K562 (cell line): Measurements from ENCODE around the gene GPR3. TPM values are rescaled to one million over a fixed set of nuclear protein-coding genes. Genes with fewer than 3 reads are reported as not detected.

ENCODE experiments used
- CTCF ChIP-seq, 3 experiments: IDR thresholded peaks in 2 of 3; conservative IDR thresholded peaks in 1 of 3; 2 replicates each; pipeline ENCODE4 v1.5.1; 2011 to 2012; ENCODE audit warnings: low read length in 3 of 3, mild to moderate bottlenecking in 3 of 3, control low read depth in 2 of 3, improper control_type of control experiment in 1 of 3, inconsistent platforms in 1 of 3, low read depth in 1 of 3, mixed read lengths in 1 of 3, moderate library complexity in 1 of 3; ENCODE audit not compliant: insufficient read depth in 2 of 3
- CTCFL ChIP-seq: IDR thresholded peaks from 2 replicates; pipeline ENCODE4 v1.6.1; 2011; ENCODE audit warnings: borderline replicate concordance, low read depth, mild to moderate bottlenecking, moderate library complexity, low read length; ENCODE audit not compliant: insufficient read depth, poor library complexity, severe bottlenecking
- MAZ ChIP-seq, 2 experiments: fragments of 450-650 bp in 1 of 2; sonication (generic) in 1 of 2; formaldehyde crosslinking; IDR thresholded peaks in 1 of 2; conservative IDR thresholded peaks in 1 of 2; 2 replicates each; pipeline versions ENCODE4 v1.4.0 to v1.5.0; 2020; ENCODE audit warnings: mild to moderate bottlenecking in 1 of 2, missing genetic modification reagents in 1 of 2
- YY1 ChIP-seq, 3 experiments: IDR thresholded peaks; 2 replicates each; pipeline ENCODE4 v1.6.1; 2011; ENCODE audit warnings: low read length in 2 of 3, mild to moderate bottlenecking in 2 of 3, moderate library complexity in 2 of 3, borderline replicate concordance in 1 of 3, control low read depth in 1 of 3, low read depth in 1 of 3; ENCODE audit not compliant: insufficient read depth in 3 of 3, insufficient replicate concordance in 2 of 3, control insufficient read depth in 1 of 3, insufficient read length in 1 of 3; ENCODE audit errors: extremely low read depth in 1 of 3
- ZNF121 ChIP-seq: sonication (generic); formaldehyde crosslinking; conservative IDR thresholded peaks from 2 replicates; pipeline ENCODE4 v1.8.0; 2022; ENCODE audit warnings: missing genetic modification reagents
- polyA plus RNA-seq, 8 experiments: library from polyadenylated mRNA; depleted of rRNA in 4 of 8; stranded (reverse) in 5 of 8; unstranded in 3 of 8; fragments of >200 nt; fragmentation: Nextera tagmentation in 2 of 8; fragmentation: Illumina TruSeq in 1 of 8; extraction: Ambion mirVana in 2 of 8; extraction: Trizol in 1 of 8; gene quantifications; 2 replicates each; pipeline versions ENCODE4 v1.2.1 to v1.2.3, GENCODE V29; 2011 to 2014; ENCODE audit warnings: inconsistent platforms in 1 of 8, missing spikeins in 1 of 8
- total RNA-seq, 7 experiments: library from RNA; depleted of rRNA in 6 of 7; stranded (reverse); fragments of >200 nt in 6 of 7; fragmentation: Illumina TruSeq in 2 of 7; extraction: Trizol in 2 of 7; gene quantifications; 2 replicates each; pipeline versions ENCODE4 v1.2.1 to v1.2.3, GENCODE V29; 2011 to 2021; ENCODE audit warnings: low replicate concordance in 1 of 7

The GPR3 gene
- total and polyA plus RNA-seq, 9 of the 15 experiments (the other 6 are each of a cell fraction or from before 2014, with no cell fraction given) = 0.24 to 11.5 (median 3.7) TPM

GRCh38 chr1:27350663-27351540 is 41.5 kb upstream of the GPR3 start (continued):
- TF ChIP-seq CTCFL (peak; percentile 26), ZNF121 (CRISPR knock-in tag) (no peak), CTCF (IDR thresholded peaks at IDR 0.05 in 2 of 3, conservative IDR thresholded peaks at IDR 0.05 in 1 of 3; ENCODE audit: insufficient read depth in 2 of 3, low read depth in 1 of 3, low read length in 3 of 3) (peak; percentile 57 to 75 (median 58)), MAZ (CRISPR knock-in tag; conservative IDR thresholded peaks at IDR 0.05 in 1 of 2, IDR thresholded peaks at IDR 0.05 in 1 of 2) (peak in 1 of 2 experiments; percentile 62; a peak in 2 of 4 replicates), YY1 (IDR thresholded peaks at IDR 0.05; ENCODE audit: borderline replicate concordance in 1 of 3, control insufficient read depth in 1 of 3, extremely low read depth in 1 of 3, insufficient read depth in 3 of 3, insufficient read length in 1 of 3, insufficient replicate concordance in 2 of 3, low read depth in 1 of 3, low read length in 2 of 3) (peak in 2 of 3 experiments; percentile 16 to 30)
